Retinal pigment epithelial cell (primary cell): Measurements from ENCODE around the gene TSPAN12.
"Not testable (repeated sequence)": the region's sequence is repeated elsewhere in the genome, so short reads cannot be mapped to it uniquely, and the experiment has no call there.

Experiments used
- DNase-seq: peaks from one replicate; pipeline ENCODE4 v3.0.0-alpha.2; 2010; ENCODE audit warnings: low read depth
- H3K4me3 ChIP-seq: 2 replicates; pipeline ENCODE4 v1.5.1; 2011; ENCODE audit warnings: mild to moderate bottlenecking, low read length, control low read depth, moderate library complexity
- CTCF ChIP-seq: conservative IDR thresholded peaks from 2 replicates; pipeline ENCODE4 v1.5.1; 2011; ENCODE audit warnings: low read depth, low read length, control low read depth, inconsistent platforms

The TSPAN12 gene

GRCh38 chr7:120857588-120858573 lies at the start of gene TSPAN12:
TSPAN12 (minus strand) TSS chr7:120858144; CDS start chr7:120856763, 1,381 bp downstream.
- H3K4me3 ChIP-seq = peak within 1 kb of the TSS; percentile 84
- TF ChIP-seq CTCF = peak; percentile 58
- DNase-seq = peak; percentile 30

- H3K4me3 ChIP-seq = no peak overlapping the region
- no peak for DNase-seq
- TF ChIP-seq CTCF = no peak
Measured at GRCh38 chr7:120898715-120899499, 41.0 kb upstream of the TSPAN12 start.

- not testable (repeated sequence) for DNase-seq, H3K4me3 ChIP-seq
Measured at GRCh38 chr7:120895253-120895652, 37.3 kb upstream of the TSPAN12 start.

- H3K4me3 ChIP-seq, DNase-seq: not testable (repeated sequence)
Measured at GRCh38 chr7:120885602-120886001, 27.7 kb upstream of the TSPAN12 start.

- DNase-seq = no peak
Measured at GRCh38 chr7:120877701-120878100, 19.8 kb upstream of the TSPAN12 start.

GRCh38 chr7:120876922-120877321 lies 19.0 kb upstream of the TSPAN12 start:
- H3K4me3 ChIP-seq = no peak overlapping the region
- DNase-seq = no peak
- no peak for TF ChIP-seq CTCF

More at GRCh38 chr7:120877701-120878100, 19.8 kb upstream of the TSPAN12 start:
- H3K4me3 ChIP-seq = no peak overlapping the region
- no peak for TF ChIP-seq CTCF

GRCh38 chr7:120874722-120875121 lies 16.8 kb upstream of the TSPAN12 start:
- DNase-seq = no peak
- H3K4me3 ChIP-seq = no peak overlapping the region
- no peak for TF ChIP-seq CTCF

GRCh38 chr7:120874016-120874415 lies 16.1 kb upstream of the TSPAN12 start:
- no peak for DNase-seq
- no peak for TF ChIP-seq CTCF
- H3K4me3 ChIP-seq = no peak overlapping the region
